Body of pancreas (tissue), 4 donors: ENCODE results near the gene PRKG1. TPM values are rescaled to one million over a fixed set of nuclear protein-coding genes. Genes with fewer than 3 reads are reported as not detected.

ENCODE experiments used
- ATAC-seq: fragments of 150-250 bp; one replicate; pipeline ENCODE4 v1.9.1; 2016
- DNase-seq, 4 donors: peaks; one replicate each; pipeline ENCODE4 v3.0.0-alpha.2; 2019
- H3K27ac ChIP-seq, 4 donors: fragments of 200-600 bp; sonication (generic); 1 replicate in 3 of 4; 2 replicates in 1 of 4; pipeline versions ENCODE4 v1.5.1 to v1.6.1; 2016 to 2019; ENCODE audit warnings: mild to moderate bottlenecking in 1 of 4, mixed read lengths in 1 of 4, moderate library complexity in 1 of 4
- H3K27me3 ChIP-seq, 2 donors: fragments of 200-600 bp; sonication (generic); one replicate each; pipeline ENCODE4 v1.6.0; 2016; ENCODE audit warnings: mild to moderate bottlenecking in 1 of 2
- H3K36me3 ChIP-seq, 2 donors: fragments of 200-600 bp; sonication (generic); replicated peaks in 1 of 2; 2 replicates each; pipeline ENCODE4 v1.5.1; 2016; ENCODE audit warnings: low read depth in 2 of 2; ENCODE audit not compliant: insufficient read depth in 1 of 2
- H3K4me1 ChIP-seq: fragments of 200-600 bp; sonication (generic); one replicate; pipeline ENCODE4 v1.6.0; 2016
- H3K4me3 ChIP-seq, 2 donors: fragments of 200-600 bp; sonication (generic); 1 replicate in 1 of 2; 2 replicates in 1 of 2; pipeline ENCODE4 v1.5.1; 2016 to 2019
- H3K9me3 ChIP-seq, 3 donors: fragments of 200-600 bp; sonication (generic); 1 replicate in 2 of 3; 2 replicates in 1 of 3; pipeline ENCODE4 v1.5.1; 2016
- POLR2A ChIP-seq, 3 donors: fragments of 450-650 bp; IDR thresholded peaks; one replicate each; pipeline ENCODE4 v1.6.1; 2016; ENCODE audit warnings: antibody characterized with exemption in 3 of 3, mild to moderate bottlenecking in 2 of 3
- WGBS, 2 donors: methylation state at CpG; one replicate each; pipeline ENCODE4 v1.1.5; 2017; 5-methylcytosine and 5-hydroxymethylcytosine counted together
- intact Hi-C: fragments of 100-400 bp; cut with DNase I; formaldehyde crosslinking; loops from one replicate; pipeline ENCODE4 v1.15.1; 2023
- total RNA-seq, 2 donors: library from RNA; depleted of rRNA; stranded (reverse); fragments of >200 nt; gene quantifications; one replicate each; pipeline ENCODE4 v1.1.0, GENCODE V29; 2016
- TF ChIP-seq, protein P1 (sequence below), 7 experiments: fragments of 450-650 bp in 4 of 7; fragments of 200-600 bp in 3 of 7; sonication (generic) in 3 of 7; IDR thresholded peaks; one replicate each; pipeline ENCODE4 v1.5.1; 2016 to 2019; ENCODE audit warnings: antibody characterized with exemption in 7 of 7

The PRKG1 gene
- total RNA-seq, 2 donors from 2014 or later = 14.2 to 18.9 TPM

DNA sequence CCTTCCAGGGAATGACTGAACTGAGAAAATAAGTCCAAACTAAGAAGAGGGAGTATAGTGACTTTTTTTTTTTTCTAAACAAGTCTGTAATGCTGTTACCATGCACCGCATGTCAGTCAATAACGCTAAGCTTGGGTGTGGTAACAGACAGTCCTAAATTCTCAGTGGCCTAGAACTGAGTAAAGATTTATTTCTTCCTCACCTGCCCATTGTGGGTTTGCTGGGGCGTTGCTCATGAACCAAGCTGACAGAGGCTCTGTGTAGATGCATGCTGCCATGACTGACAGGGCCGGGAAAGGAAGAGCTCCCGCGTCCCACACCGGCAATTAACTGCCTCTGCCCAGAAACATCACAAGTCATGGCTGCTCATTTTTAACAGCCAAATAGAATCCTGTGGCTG lies 25.5 kb upstream of the PRKG1 start:
- Histone ChIP-seq H3K27ac (no peak overlapping the region), H3K9me3 (no peaks in the 10 kb centered on the region), H3K4me1 (peaks cover 4% of the 10 kb centered on the region), H3K27me3 (no peaks in the 10 kb centered on the region), H3K4me3 (no peak overlapping the region), H3K36me3 (no peaks in the 10 kb centered on the region)
- intact Hi-C loops = no loop called here
- WGBS, 2 donors = 84 to 85% methylated on average over 7 of the region's 7 CpGs
- TF ChIP-seq, protein P1, sequence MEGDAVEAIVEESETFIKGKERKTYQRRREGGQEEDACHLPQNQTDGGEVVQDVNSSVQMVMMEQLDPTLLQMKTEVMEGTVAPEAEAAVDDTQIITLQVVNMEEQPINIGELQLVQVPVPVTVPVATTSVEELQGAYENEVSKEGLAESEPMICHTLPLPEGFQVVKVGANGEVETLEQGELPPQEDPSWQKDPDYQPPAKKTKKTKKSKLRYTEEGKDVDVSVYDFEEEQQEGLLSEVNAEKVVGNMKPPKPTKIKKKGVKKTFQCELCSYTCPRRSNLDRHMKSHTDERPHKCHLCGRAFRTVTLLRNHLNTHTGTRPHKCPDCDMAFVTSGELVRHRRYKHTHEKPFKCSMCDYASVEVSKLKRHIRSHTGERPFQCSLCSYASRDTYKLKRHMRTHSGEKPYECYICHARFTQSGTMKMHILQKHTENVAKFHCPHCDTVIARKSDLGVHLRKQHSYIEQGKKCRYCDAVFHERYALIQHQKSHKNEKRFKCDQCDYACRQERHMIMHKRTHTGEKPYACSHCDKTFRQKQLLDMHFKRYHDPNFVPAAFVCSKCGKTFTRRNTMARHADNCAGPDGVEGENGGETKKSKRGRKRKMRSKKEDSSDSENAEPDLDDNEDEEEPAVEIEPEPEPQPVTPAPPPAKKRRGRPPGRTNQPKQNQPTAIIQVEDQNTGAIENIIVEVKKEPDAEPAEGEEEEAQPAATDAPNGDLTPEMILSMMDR (IDR thresholded peaks at IDR 0.05) = no peak
- no peak for TF ChIP-seq POLR2A (IDR thresholded peaks at IDR 0.05)
- no peak for ATAC-seq
- DNase-seq = no peak

DNA sequence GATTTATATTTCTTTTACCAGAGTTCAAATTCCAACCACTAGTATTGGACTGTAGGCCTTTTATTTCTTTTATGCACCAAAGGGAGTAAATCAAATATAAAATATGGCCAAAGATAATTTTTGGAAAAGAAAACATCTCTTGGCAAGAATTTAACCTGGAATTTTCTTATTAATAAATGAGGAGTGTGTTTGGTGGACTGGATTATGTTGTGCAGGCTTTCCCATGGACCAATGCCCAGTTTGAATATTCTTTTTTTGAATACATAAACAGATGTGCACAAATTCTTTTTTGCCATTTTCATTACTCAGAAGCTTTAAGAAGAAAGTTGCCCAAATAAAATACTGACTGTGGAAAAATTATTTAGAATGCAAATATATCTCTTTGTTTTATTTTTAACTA lies 22.1 kb upstream of the PRKG1 start:
- intact Hi-C loops = no loop called here
- ATAC-seq (no peak), DNase-seq (no peak)
- Histone ChIP-seq H3K4me3 (no peak overlapping the region), H3K27me3 (no peaks in the 10 kb centered on the region), H3K9me3 (no peaks in the 10 kb centered on the region), H3K4me1 (peaks cover 4% of the 10 kb centered on the region), H3K27ac (no peak overlapping the region), H3K36me3 (no peaks in the 10 kb centered on the region)
- TF ChIP-seq, protein P1 (IDR thresholded peaks at IDR 0.05) = no peak
- TF ChIP-seq POLR2A (IDR thresholded peaks at IDR 0.05) = no peak

DNA sequence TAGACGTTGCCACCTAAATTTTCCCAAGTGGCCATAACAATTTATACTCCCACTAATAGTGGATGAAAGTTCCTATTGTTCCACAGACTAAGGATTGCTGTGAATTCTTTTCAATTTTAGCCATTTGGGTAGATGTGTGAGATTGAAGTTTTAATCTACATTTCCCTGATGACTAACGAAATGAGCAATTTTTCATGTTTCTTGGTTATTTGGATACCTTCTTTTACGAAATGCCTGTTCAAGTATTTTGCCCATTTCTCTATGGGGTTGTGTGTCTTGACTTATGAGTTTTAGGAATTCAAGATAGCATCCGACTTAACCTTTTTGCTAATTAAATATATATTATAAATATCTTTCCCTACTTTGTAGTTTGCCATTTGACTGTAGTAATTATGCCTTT lies 16.4 kb upstream of the PRKG1 start:
- Histone ChIP-seq H3K27me3 (no peaks in the 10 kb centered on the region), H3K4me3 (no peak overlapping the region), H3K9me3 (no peaks in the 10 kb centered on the region), H3K4me1 (no peaks in the 10 kb centered on the region), H3K27ac (no peak overlapping the region), H3K36me3 (no peaks in the 10 kb centered on the region)
- 90 to 94% methylated on average over 4 of the region's 4 CpGs for WGBS, 2 donors
- TF ChIP-seq, protein P1 (IDR thresholded peaks at IDR 0.05) = no peak
- TF ChIP-seq POLR2A (IDR thresholded peaks at IDR 0.05) = no peak
- no peak for ATAC-seq
- no peak for DNase-seq
- intact Hi-C loops = no loop called here

DNA sequence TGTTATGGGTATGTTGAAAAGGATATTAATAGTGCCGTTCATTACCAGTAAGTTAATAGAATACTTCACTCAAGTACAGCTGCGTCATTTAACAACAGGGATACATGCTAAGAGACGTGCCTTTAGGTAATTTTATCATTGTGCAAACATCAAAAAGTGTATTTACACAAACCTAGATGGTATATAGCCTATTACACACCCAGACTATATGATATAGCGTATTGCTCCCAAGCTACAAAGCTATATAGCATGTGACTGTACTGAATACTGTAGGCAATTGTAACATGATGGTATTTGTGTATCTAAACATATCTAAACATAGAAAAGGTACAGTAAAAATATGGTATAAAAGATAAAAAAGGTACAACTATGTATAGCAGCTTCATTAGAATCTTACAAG lies 11.1 kb upstream of the PRKG1 start:
- no peak for DNase-seq
- no peak for ATAC-seq
- H3K9me3 ChIP-seq = no peaks in the 10 kb centered on the region
- no peaks in the 10 kb centered on the region for H3K36me3 ChIP-seq
- TF ChIP-seq, protein P1 (IDR thresholded peaks at IDR 0.05) = no peak
- TF ChIP-seq POLR2A (IDR thresholded peaks at IDR 0.05) = no peak
- H3K4me1 ChIP-seq = no peaks in the 10 kb centered on the region
- H3K27ac ChIP-seq = no peak overlapping the region
- no peaks in the 10 kb centered on the region for H3K27me3 ChIP-seq
- H3K4me3 ChIP-seq = no peak overlapping the region
- intact Hi-C loops = no loop called here
- WGBS, 2 donors = 71% methylated on average over 4 of the region's 4 CpGs

DNA sequence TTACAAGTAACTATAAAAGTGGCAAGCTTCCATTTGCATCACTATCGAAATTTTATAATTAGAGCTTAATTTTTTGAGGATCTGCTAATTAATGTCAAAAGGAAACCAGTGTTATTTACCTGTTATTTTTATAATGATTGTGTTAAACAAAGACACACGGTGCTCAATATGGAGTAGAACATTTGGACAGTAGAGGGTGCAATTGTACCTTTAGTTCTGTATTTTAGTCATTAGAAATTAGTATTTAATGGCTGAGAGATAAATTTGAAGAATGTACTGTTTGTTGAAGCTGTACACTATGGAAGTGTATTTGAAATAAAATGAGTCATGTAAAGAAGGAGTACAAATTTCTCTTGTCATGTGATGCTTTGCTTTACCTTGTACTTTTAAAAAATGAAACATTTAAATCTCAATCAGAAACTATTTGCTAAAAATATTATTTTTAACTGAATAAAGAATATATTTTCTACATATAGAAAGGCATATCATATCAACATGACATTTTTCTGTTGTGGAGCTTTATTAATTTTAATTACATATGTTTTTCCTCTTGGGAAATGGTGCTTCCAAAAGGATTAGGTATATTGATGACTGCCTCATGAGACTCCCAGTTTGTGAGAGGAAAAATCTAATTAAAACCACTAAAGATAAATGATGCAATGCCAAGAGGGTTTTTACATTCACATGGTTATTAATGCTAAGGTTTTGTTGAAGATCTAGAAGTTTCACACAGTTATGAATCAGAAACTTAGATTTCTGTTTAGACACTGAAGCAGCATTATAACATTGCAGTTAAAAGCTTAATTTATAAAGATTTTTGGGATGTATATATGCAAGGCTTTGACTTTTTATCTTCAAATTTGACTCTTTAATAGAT lies 10.4 kb upstream of the PRKG1 start:
- peak; percentile 47 for ATAC-seq
- H3K9me3 ChIP-seq = no peaks in the 10 kb centered on the region
- intact Hi-C loops = no loop called here

More for the DNA sequence above, 10.4 kb upstream of the PRKG1 start:
- H3K27me3 ChIP-seq = no peaks in the 10 kb centered on the region
- no peaks in the 10 kb centered on the region for H3K36me3 ChIP-seq
- WGBS, 2 donors = 0 to 2% methylated on average over 2 of the region's 2 CpGs
- H3K27ac ChIP-seq = no peak overlapping the region
- no peak overlapping the region for H3K4me3 ChIP-seq
- TF ChIP-seq, protein P1 (IDR thresholded peaks at IDR 0.05) = peak in 6 of 7 experiments; percentile 24 to 65 (median 59)
- TF ChIP-seq POLR2A (IDR thresholded peaks at IDR 0.05) = no peak
- no peaks in the 10 kb centered on the region for H3K4me1 ChIP-seq
- DNase-seq = no peak
